HepG2 (cell line): ENCODE data around the gene NFATC3. TPM values are rescaled to one million over a fixed set of nuclear protein-coding genes. Genes with fewer than 3 reads are reported as not detected.

Experiments used
- HDAC6 ChIP-seq: fragments of 200-600 bp; sonication (generic); IDR thresholded peaks from 2 replicates; pipeline ENCODE4 v1.7.0; 2017; ENCODE audit warnings: mild to moderate bottlenecking, antibody characterized with exemption, low read length, low read depth
- HES4 ChIP-seq: sonication (generic); formaldehyde crosslinking; IDR thresholded peaks from 2 replicates; pipeline ENCODE4 v1.9.0; 2021; ENCODE audit warnings: mild to moderate bottlenecking, missing genetic modification reagents, borderline replicate concordance
- HOXA9 ChIP-seq: sonication (generic); formaldehyde crosslinking; IDR thresholded peaks from 2 replicates; pipeline ENCODE4 v1.8.1; 2022; ENCODE audit warnings: missing genetic modification reagents, mild to moderate bottlenecking, moderate library complexity, borderline replicate concordance
- PRMT3 ChIP-seq: sonication (generic); formaldehyde crosslinking; IDR thresholded peaks from 2 replicates; pipeline ENCODE4 v1.8.1; 2022; ENCODE audit warnings: low read depth, mild to moderate bottlenecking, moderate library complexity, missing genetic modification reagents, borderline replicate concordance
- RBAK ChIP-seq: sonication (generic); formaldehyde crosslinking; IDR thresholded peaks from 2 replicates; pipeline ENCODE4 v1.5.1; 2020; ENCODE audit warnings: mild to moderate bottlenecking, missing genetic modification reagents
- SAP130 ChIP-seq: IDR thresholded peaks from 2 replicates; pipeline ENCODE4 v1.6.1; 2016; ENCODE audit warnings: low read depth
- ZNF136 ChIP-seq: sonication (generic); formaldehyde crosslinking; IDR thresholded peaks from 2 replicates; pipeline ENCODE4 v1.8.1; 2022; ENCODE audit warnings: low read depth, mild to moderate bottlenecking, moderate library complexity, missing genetic modification reagents
- ZNF577 ChIP-seq: sonication (generic); formaldehyde crosslinking; IDR thresholded peaks from 2 replicates; pipeline ENCODE4 v1.4.0; 2020; ENCODE audit warnings: mild to moderate bottlenecking, low read depth, missing genetic modification reagents, borderline replicate concordance
- polyA plus RNA-seq, 8 experiments: library from polyadenylated mRNA; depleted of rRNA in 3 of 8; stranded (reverse) in 7 of 8; unstranded in 1 of 8; fragments of >200 nt; fragmentation: Illumina TruSeq in 4 of 8; extraction: Trizol in 4 of 8; gene quantifications; 2 replicates each; pipeline versions ENCODE4 v1.2.1 to v1.2.3, GENCODE V29; 2011 to 2016; ENCODE audit warnings: low read depth in 4 of 8, missing spikeins in 1 of 8, mixed read lengths in 1 of 8; ENCODE audit not compliant: insufficient read depth in 1 of 8
- total RNA-seq, 5 experiments: library from RNA; depleted of rRNA; stranded (reverse); fragments of >200 nt; fragmentation: Illumina TruSeq; extraction: Trizol; gene quantifications; 2 replicates each; pipeline ENCODE4 v1.2.3, GENCODE V29; 2016; ENCODE audit warnings: low read depth in 1 of 5
- TF ChIP-seq, protein P1 (sequence below): sonication (generic); formaldehyde crosslinking; IDR thresholded peaks from 2 replicates; pipeline ENCODE4 v1.9.0; 2021; ENCODE audit warnings: mild to moderate bottlenecking, missing genetic modification reagents
- TF ChIP-seq, protein P2 (sequence below): sonication (generic); formaldehyde crosslinking; IDR thresholded peaks from 2 replicates; pipeline ENCODE4 v1.8.0; 2022; ENCODE audit warnings: mild to moderate bottlenecking, missing genetic modification reagents
- TF ChIP-seq, protein P3 (sequence below): sonication (generic); formaldehyde crosslinking; IDR thresholded peaks from 2 replicates; pipeline ENCODE4 v1.8.0; 2022; ENCODE audit warnings: missing genetic modification reagents, low read depth, mild to moderate bottlenecking, borderline replicate concordance
- TF ChIP-seq, protein P4 (sequence below): sonication (generic); formaldehyde crosslinking; IDR thresholded peaks from 2 replicates; pipeline ENCODE4 v1.5.0; 2020; ENCODE audit warnings: mild to moderate bottlenecking, missing genetic modification reagents
- TF ChIP-seq, protein P5 (sequence below): sonication (generic); formaldehyde crosslinking; IDR thresholded peaks from 2 replicates; pipeline ENCODE4 v1.8.1; 2022; ENCODE audit warnings: mild to moderate bottlenecking, missing genetic modification reagents

The NFATC3 gene
- total and polyA plus RNA-seq, 2 of the 13 experiments (the other 11 are each of a cell fraction or from before 2014, with no cell fraction given) = 52.6 to 62.7 TPM

DNA sequence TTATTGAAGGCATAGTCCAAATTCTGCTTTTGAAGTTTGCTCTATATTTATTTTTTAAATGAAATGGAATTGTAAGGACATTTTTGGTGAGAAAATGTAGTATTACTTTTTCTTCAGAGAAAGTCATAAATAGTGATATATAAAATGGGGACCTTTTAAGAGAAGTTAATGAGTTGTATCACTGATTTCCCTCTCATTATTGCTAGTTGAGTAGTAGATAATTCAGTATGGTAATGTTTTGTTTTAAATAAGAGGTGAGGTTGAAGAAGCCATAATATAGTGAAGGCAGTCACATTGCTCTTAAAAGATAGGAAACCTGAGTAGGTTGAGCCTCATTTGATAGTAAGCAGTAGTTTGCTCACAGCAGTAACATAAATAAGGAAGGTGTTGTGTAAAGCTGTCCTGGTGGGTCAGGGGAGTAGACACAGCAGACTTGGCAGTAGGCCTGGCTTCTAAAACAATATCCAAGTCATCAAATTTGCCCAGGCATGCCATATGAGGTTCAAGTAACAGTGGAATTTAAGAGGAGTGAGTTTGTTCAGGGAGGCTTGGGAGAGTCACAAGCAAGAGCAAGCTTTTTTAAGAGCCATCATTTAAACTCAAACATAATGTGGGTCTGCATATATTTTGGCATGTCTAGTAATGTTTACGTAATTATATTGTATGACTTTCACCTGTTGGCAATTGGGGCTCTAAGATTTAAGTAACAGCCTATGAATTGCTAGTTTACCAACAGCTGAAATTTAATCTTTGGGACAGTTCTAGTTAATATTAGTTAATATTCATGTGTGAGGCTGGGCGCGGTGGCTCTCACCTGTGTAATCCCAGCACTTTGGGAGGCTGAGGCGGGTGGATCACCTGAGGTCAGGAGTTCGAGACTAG, 6.5 kb downstream of the NFATC3 start (continued):
- no peak for TF ChIP-seq HES4 (CRISPR knock-in tag)
- TF ChIP-seq, protein P1, sequence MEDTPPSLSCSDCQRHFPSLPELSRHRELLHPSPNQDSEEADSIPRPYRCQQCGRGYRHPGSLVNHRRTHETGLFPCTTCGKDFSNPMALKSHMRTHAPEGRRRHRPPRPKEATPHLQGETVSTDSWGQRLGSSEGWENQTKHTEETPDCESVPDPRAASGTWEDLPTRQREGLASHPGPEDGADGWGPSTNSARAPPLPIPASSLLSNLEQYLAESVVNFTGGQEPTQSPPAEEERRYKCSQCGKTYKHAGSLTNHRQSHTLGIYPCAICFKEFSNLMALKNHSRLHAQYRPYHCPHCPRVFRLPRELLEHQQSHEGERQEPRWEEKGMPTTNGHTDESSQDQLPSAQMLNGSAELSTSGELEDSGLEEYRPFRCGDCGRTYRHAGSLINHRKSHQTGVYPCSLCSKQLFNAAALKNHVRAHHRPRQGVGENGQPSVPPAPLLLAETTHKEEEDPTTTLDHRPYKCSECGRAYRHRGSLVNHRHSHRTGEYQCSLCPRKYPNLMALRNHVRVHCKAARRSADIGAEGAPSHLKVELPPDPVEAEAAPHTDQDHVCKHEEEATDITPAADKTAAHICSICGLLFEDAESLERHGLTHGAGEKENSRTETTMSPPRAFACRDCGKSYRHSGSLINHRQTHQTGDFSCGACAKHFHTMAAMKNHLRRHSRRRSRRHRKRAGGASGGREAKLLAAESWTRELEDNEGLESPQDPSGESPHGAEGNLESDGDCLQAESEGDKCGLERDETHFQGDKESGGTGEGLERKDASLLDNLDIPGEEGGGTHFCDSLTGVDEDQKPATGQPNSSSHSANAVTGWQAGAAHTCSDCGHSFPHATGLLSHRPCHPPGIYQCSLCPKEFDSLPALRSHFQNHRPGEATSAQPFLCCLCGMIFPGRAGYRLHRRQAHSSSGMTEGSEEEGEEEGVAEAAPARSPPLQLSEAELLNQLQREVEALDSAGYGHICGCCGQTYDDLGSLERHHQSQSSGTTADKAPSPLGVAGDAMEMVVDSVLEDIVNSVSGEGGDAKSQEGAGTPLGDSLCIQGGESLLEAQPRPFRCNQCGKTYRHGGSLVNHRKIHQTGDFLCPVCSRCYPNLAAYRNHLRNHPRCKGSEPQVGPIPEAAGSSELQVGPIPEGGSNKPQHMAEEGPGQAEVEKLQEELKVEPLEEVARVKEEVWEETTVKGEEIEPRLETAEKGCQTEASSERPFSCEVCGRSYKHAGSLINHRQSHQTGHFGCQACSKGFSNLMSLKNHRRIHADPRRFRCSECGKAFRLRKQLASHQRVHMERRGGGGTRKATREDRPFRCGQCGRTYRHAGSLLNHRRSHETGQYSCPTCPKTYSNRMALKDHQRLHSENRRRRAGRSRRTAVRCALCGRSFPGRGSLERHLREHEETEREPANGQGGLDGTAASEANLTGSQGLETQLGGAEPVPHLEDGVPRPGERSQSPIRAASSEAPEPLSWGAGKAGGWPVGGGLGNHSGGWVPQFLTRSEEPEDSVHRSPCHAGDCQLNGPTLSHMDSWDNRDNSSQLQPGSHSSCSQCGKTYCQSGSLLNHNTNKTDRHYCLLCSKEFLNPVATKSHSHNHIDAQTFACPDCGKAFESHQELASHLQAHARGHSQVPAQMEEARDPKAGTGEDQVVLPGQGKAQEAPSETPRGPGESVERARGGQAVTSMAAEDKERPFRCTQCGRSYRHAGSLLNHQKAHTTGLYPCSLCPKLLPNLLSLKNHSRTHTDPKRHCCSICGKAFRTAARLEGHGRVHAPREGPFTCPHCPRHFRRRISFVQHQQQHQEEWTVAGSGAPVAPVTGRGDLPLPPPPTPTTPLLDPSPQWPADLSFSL (CRISPR knock-in tag) = no peak
- TF ChIP-seq RBAK (CRISPR knock-in tag) = no peak
- no peak for TF ChIP-seq HOXA9 (CRISPR knock-in tag)
- TF ChIP-seq ZNF136 = no peak
- TF ChIP-seq, protein P2, sequence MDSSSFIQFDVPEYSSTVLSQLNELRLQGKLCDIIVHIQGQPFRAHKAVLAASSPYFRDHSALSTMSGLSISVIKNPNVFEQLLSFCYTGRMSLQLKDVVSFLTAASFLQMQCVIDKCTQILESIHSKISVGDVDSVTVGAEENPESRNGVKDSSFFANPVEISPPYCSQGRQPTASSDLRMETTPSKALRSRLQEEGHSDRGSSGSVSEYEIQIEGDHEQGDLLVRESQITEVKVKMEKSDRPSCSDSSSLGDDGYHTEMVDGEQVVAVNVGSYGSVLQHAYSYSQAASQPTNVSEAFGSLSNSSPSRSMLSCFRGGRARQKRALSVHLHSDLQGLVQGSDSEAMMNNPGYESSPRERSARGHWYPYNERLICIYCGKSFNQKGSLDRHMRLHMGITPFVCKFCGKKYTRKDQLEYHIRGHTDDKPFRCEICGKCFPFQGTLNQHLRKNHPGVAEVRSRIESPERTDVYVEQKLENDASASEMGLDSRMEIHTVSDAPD (CRISPR knock-in tag) = no peak
- TF ChIP-seq SAP130 (CRISPR knock-in tag) = peak; percentile 31; the same call in 1 of the 2 replicates
- no peak for TF ChIP-seq PRMT3 (CRISPR knock-in tag)
- TF ChIP-seq HDAC6 = no peak
- TF ChIP-seq, protein P3, sequence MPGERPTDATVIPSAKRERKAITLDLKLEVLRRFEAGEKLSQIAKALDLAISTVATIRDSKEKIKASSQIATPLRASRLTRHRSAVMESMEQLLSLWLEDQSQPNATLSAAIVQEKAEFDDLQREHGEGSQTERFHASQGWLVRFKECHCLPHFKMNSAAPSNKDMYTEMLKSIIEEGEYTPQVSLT = no peak
- TF ChIP-seq ZNF577 (CRISPR knock-in tag) = no peak
- TF ChIP-seq, protein P4, sequence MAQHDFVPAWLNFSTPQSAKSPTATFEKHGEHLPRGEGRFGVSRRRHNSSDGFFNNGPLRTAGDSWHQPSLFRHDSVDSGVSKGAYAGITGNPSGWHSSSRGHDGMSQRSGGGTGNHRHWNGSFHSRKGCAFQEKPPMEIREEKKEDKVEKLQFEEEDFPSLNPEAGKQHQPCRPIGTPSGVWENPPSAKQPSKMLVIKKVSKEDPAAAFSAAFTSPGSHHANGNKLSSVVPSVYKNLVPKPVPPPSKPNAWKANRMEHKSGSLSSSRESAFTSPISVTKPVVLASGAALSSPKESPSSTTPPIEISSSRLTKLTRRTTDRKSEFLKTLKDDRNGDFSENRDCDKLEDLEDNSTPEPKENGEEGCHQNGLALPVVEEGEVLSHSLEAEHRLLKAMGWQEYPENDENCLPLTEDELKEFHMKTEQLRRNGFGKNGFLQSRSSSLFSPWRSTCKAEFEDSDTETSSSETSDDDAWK (CRISPR knock-in tag) = no peak
- TF ChIP-seq, protein P5, sequence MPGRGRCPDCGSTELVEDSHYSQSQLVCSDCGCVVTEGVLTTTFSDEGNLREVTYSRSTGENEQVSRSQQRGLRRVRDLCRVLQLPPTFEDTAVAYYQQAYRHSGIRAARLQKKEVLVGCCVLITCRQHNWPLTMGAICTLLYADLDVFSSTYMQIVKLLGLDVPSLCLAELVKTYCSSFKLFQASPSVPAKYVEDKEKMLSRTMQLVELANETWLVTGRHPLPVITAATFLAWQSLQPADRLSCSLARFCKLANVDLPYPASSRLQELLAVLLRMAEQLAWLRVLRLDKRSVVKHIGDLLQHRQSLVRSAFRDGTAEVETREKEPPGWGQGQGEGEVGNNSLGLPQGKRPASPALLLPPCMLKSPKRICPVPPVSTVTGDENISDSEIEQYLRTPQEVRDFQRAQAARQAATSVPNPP (CRISPR knock-in tag) = no peak
